Measurements from ENCODE around the gene TSSC4. TPM values are rescaled to one million over a fixed set of nuclear protein-coding genes. Genes with fewer than 3 reads are reported as not detected.

The TSSC4 gene
- total RNA-seq, 1 donor, result 31.5 TPM

DNA sequence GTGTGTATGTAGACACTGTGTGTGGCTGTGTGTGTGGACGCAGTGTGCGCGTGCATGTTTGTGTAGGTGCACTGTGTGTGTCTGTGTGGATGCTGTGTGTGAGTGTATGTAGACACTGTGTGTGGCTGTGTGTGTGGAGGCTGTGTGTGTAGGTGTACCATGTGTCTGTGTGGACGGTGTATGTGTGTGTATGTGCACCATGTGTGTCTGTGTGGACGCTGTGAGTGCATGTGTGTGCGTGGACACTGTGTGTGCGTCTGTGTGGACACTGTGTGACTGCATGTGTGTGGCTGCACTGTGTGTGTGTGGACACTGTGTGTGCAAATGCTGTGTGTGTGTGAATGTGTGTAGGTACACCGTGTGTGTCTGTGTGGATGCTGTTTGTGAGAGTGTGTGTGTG, 33.5 kb downstream of the TSSC4 start:
- no peak for DNase-seq (ENCODE audit: low read depth)

DNA sequence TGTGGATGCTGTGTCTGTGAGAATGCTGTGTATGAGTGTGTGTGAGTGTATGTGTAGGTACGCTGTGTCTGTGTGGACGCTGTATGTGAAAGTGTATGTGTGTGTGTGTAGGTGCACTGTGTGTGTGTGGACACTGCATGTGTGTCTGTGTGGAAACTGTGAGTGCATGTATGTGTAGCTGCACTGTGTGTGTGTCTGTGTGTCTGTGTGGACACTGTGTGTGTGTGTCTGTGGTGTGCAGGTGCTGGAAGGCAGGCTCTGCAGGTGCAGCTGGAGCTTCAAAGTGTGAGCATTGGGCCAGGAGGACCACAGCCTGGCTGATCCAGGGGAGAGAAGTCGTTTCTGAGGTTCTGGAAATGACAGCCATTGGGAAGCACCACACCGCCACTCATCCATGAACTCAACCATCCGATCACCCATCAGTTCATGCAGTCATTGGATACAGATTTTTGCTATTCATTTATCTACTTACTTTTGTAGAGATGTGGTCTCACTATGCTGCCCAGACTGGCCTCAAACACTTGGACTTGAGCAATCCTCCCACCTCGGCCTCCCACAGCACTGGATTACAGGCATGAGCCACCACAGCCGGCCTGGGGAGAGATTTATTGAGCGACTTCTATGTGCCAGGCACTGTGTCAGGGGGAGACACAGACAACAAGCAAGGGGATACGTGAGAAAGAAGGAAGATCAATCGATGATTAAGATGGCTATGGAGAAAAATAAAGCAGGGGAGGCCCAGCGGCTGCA, 34.1 kb downstream of the TSSC4 start:
- TF ChIP-seq, protein P1, sequence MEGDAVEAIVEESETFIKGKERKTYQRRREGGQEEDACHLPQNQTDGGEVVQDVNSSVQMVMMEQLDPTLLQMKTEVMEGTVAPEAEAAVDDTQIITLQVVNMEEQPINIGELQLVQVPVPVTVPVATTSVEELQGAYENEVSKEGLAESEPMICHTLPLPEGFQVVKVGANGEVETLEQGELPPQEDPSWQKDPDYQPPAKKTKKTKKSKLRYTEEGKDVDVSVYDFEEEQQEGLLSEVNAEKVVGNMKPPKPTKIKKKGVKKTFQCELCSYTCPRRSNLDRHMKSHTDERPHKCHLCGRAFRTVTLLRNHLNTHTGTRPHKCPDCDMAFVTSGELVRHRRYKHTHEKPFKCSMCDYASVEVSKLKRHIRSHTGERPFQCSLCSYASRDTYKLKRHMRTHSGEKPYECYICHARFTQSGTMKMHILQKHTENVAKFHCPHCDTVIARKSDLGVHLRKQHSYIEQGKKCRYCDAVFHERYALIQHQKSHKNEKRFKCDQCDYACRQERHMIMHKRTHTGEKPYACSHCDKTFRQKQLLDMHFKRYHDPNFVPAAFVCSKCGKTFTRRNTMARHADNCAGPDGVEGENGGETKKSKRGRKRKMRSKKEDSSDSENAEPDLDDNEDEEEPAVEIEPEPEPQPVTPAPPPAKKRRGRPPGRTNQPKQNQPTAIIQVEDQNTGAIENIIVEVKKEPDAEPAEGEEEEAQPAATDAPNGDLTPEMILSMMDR (IDR thresholded peaks at IDR 0.05; ENCODE audit: insufficient read depth, low read length), result no peak
- DNase-seq (ENCODE audit: low read depth), result no peak
- no peak overlapping the region for H3K4me3 ChIP-seq (ENCODE audit: low read depth, low read length)

More for the DNA sequence above, 33.5 kb downstream of the TSSC4 start:
- TF ChIP-seq, protein P1 (IDR thresholded peaks at IDR 0.05; ENCODE audit: insufficient read depth, low read length), result no peak
- H3K4me3 ChIP-seq (ENCODE audit: low read depth, low read length), result no peak overlapping the region

DNA sequence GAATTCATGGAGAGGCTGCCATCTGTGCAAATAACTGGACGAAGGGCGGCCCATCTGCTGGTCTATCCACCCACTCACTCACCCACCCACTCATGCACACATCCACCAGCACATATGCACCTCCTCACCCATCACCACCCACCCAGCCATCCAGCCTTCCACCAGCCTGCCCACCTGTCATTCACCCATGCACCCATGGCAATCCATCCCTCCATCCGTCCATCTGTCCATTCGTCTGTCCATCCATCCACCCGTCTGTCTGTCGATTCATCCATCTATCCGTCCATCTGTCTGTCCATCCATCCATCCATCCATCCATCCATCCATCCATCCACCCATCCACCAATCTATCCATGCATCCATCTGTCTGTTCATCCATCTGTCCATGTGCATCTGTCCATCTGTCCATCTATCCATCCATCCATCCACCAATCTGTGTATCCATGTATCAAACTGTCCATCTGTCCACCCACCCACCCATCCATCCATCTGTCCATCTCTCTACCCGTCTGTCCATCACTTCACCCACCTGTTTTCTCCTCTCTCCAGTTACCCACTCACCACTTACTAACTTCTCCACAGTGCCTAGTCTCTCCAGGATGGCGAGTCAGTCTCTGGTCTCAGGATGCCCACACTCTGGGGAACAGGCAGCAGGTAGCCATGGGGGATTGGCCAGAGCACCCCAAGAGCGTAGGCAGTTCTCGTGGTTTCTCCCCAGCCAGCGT, 34.9 kb downstream of the TSSC4 start:
- H3K4me3 ChIP-seq (ENCODE audit: low read depth, low read length), result no peak overlapping the region
- TF ChIP-seq, protein P1 (IDR thresholded peaks at IDR 0.05; ENCODE audit: insufficient read depth, low read length), result no peak
- DNase-seq (ENCODE audit: low read depth), result no peak

DNA sequence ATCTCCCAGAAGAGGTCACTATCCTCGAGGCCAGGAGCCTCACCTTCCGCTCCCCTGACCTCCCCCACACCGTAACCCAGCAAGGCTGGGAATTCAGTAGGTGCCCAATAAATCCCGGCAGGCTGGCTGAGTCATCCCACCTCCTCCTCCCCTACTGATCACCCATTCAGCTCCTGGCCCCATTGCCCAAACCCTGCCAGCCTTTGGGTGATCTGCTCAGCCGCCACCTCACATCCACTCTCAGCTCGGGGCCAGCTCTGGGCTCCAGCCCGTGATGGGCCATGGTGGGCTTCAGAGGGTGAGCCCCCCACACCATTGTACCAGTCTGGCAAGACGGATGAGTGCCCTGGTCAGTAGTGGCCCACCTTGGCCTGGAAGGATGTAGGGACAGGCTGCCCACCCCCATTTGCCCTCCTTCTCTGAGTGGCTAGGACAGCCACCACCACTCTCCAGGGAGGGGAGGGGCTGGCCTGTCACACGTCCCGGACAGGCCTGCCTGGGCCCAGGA, 35.5 kb downstream of the TSSC4 start:
- H3K4me3 ChIP-seq (ENCODE audit: low read depth, low read length), result no peak overlapping the region
- TF ChIP-seq, protein P1 (IDR thresholded peaks at IDR 0.05; ENCODE audit: insufficient read depth, low read length), result no peak
- DNase-seq (ENCODE audit: low read depth), result no peak

DNA sequence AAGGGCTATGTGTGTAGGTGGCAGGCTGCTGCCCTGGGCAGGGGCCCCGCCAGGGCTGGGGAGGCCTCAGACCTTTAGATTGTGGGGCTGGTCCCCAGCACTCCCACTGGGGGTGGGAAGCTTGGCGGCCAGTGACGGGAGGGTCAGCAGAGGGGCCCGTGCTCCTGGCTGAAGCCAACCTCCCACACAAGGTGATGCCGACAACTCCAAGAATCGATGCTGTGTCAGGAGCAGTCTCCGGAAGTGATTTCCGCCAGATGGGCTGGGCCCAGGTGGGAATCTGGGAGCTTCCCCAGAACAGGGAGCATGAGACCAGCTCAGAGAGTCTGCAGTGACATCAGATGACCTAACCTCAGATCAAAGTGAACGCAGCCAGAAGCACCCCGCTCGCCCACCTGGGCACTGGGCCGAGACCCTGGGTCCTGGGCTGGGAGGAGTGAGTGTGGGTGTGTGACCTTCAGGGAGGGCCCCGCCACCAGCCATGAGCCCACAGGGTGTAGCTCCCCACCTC, 36.0 kb downstream of the TSSC4 start:
- TF ChIP-seq, protein P1 (IDR thresholded peaks at IDR 0.05; ENCODE audit: insufficient read depth, low read length), result no peak
- no peak overlapping the region for H3K4me3 ChIP-seq (ENCODE audit: low read depth, low read length)
- no peak for DNase-seq (ENCODE audit: low read depth)

DNA sequence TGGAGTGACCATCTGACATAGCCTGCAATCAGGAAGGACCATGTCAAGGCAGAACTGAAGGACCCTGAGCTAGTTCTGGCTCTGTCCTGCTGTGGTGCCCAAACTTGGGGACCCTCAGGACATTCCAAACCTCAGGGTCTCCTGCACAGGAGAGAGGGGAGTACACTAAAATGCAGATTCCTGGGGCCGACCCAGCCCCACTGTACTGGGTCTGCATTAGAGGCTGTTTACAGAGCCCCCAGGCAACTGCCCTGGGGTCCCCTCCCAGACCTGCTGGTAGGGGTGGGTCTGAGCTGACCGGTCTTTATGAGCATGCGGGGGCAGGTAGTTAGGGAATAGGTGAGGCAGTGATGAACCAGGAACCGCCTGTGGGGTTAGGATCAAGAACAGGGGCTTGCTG, 37.0 kb downstream of the TSSC4 start:
- TF ChIP-seq, protein P1 (IDR thresholded peaks at IDR 0.05; ENCODE audit: insufficient read depth, low read length), result no peak
- H3K4me3 ChIP-seq (ENCODE audit: low read depth, low read length), result no peak overlapping the region
- no peak for DNase-seq (ENCODE audit: low read depth)
